Measurements from ENCODE around the gene TUBGCP2. TPM values are rescaled to one million over a fixed set of nuclear protein-coding genes. Genes with fewer than 3 reads are reported as not detected.

Gene TUBGCP2
- total and polyA plus RNA-seq, 2 of the 13 experiments (the other 11 are each of a cell fraction or from before 2014, with no cell fraction given): 21.3 to 34.5 TPM

DNA sequence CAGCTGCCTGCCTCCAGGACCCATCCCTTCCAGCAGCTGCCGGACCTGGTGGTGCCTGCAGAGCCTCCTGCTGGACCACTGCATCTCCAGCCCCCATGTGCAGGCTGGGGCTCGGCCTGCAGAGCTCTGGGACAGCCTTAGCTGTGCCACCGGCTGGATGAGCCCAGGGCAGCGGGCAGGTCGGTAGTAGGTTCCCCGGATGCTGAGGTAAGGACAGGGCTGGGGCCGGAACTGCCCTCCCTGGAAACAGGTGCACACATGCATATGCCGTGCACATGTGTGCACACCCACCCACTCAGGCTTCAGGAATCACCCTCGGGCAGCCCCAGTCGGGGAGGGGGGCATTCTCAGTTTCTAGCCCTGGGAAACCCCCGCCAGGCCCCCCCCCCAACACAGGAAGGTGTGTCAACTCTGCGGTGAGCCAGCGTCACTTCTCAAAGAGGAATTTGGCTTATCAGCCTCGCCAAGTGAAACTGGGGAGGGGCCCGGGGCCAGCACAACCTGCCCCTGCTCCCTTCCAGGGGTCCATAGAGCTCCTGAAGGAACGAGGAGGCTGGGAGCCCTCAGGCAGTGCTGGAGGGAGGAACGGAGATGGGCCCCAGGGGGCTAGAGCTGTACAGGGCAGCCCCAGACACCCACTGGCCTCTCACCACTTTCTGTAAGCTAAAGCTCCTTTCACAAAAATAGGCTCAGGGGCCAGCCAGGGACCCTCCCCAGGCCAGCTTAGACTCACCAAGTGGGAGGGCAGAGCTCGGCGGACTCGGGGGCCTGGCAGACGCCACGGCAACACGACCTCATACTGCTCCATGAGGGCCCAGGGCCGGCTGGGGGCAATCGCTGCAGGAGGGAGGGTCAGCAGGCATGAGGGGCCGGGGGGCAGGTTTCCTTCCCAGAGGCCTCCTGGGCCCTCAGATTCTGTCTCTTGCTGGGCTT is 33.7 kb downstream of the TUBGCP2 start (continued):
- TF ChIP-seq, protein P1, sequence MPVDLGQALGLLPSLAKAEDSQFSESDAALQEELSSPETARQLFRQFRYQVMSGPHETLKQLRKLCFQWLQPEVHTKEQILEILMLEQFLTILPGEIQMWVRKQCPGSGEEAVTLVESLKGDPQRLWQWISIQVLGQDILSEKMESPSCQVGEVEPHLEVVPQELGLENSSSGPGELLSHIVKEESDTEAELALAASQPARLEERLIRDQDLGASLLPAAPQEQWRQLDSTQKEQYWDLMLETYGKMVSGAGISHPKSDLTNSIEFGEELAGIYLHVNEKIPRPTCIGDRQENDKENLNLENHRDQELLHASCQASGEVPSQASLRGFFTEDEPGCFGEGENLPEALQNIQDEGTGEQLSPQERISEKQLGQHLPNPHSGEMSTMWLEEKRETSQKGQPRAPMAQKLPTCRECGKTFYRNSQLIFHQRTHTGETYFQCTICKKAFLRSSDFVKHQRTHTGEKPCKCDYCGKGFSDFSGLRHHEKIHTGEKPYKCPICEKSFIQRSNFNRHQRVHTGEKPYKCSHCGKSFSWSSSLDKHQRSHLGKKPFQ (CRISPR knock-in tag; IDR thresholded peaks at IDR 0.05; ENCODE audit: insufficient replicate concordance): no peak
- TF ChIP-seq GATAD1 (CRISPR knock-in tag; IDR thresholded peaks at IDR 0.05): no peak
- TF ChIP-seq ZNF282 (IDR thresholded peaks at IDR 0.05; ENCODE audit: partially characterized antibody): no peak
- no peak for TF ChIP-seq HNRNPLL (IDR thresholded peaks at IDR 0.05; ENCODE audit: low read depth, low read length, poor library complexity, severe bottlenecking)

DNA sequence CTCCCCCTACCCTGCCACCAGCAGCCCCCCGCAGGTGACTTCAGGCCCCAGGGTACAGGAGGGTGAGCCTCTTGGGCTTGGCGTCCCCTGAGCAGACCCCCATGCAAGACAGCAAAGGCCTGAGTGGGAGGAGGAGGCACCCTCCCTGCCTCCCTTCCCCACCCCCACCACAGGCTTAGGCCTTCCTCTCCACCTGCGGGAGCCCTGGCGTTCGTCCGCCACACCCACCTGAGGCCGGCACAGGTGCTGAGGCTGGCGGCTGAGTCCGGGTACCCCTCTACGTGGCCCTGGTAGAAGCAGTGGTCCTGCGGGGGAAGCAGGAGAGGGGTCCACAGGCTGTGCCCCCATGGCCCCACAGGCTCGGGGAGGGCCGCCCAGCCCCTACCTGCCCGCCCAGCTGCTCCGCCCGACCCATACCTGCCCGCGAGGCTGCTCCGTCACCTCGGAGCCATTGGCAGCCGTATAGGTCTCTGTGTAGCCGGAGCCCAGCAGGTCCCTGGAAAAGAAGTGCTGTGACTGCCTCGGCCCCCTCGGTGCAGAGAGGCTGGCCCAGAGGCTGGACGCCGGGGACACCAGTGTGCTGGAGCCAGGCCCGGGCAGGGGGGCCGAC is 35.0 kb downstream of the TUBGCP2 start:
- Histone ChIP-seq H3K9ac (ENCODE audit: insufficient read depth, low read depth, low read length) (no peak overlapping the region), H3K4me1 (ENCODE audit: insufficient read depth, low read length) (peaks cover 16% of the 10 kb centered on the region), H3K27me3 (ENCODE audit: control insufficient read depth in 1 of 2, insufficient read depth in 2 of 2, low read length in 2 of 2) (peaks cover 0 to 21% of the 10 kb centered on the region in 2 experiments; a peak in 3 of 5 replicates), H4K20me1 (ENCODE audit: insufficient read depth, low read length) (peaks cover 7% of the 10 kb centered on the region; the same call in 1 of the 2 replicates), H3K79me2 (ENCODE audit: insufficient read depth, low read length) (no peaks in the 10 kb centered on the region), H3K4me3 (replicated peaks in 1 of 3; ENCODE audit: insufficient read depth in 1 of 3, low read depth in 2 of 3, low read length in 3 of 3) (no peak overlapping the region), H3K4me2 (ENCODE audit: low read depth, low read length) (no peak overlapping the region), H3K27ac (ENCODE audit: extremely low read length, insufficient read depth, low read length) (no peak overlapping the region), H3K36me3 (replicated peaks in 1 of 2; ENCODE audit: control insufficient read depth in 1 of 2, insufficient read depth in 2 of 2, low read length in 2 of 2) (no peaks in the 10 kb centered on the region), H3K9me3 (ENCODE audit: low read length) (no peaks in the 10 kb centered on the region), H2AFZ (ENCODE audit: low read length) (no peak overlapping the region)
- intact Hi-C loops (cut with micrococcal nuclease; ENCODE audit: unreplicated experiment): no loop called here
- ATAC-seq (no peak), DNase-seq (ENCODE audit: low spot score) (no peak), FAIRE-seq (no peak)
- in situ Hi-C loops (cut with HindIII; ENCODE audit: extremely low pct_ligation_motif_present, low pct_unique_long_range_greater_than_20kb): no loop called here
- ChIA-PET CTCF (ENCODE audit: low intra/inter-chr PET ratio, low total read pairs) (no interaction called here), POLR2A (no interaction called here)
- no CpG with 5 or more reads among the region's 28 CpGs for WGBS (ENCODE audit: low lambda C conversion rate)
- BruUV-seq (replicated peaks): no TSS peak
- no peak for TF ChIP-seq ZSCAN30 (CRISPR knock-in tag; IDR thresholded peaks at IDR 0.05)
- no peak for TF ChIP-seq POLR2AphosphoS2 (IDR thresholded peaks at IDR 0.05; ENCODE audit: low read depth, low read length)
- TF ChIP-seq, protein P2, sequence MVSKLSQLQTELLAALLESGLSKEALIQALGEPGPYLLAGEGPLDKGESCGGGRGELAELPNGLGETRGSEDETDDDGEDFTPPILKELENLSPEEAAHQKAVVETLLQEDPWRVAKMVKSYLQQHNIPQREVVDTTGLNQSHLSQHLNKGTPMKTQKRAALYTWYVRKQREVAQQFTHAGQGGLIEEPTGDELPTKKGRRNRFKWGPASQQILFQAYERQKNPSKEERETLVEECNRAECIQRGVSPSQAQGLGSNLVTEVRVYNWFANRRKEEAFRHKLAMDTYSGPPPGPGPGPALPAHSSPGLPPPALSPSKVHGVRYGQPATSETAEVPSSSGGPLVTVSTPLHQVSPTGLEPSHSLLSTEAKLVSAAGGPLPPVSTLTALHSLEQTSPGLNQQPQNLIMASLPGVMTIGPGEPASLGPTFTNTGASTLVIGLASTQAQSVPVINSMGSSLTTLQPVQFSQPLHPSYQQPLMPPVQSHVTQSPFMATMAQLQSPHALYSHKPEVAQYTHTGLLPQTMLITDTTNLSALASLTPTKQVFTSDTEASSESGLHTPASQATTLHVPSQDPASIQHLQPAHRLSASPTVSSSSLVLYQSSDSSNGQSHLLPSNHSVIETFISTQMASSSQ (IDR thresholded peaks at IDR 0.05; ENCODE audit: low read depth): no peak
- TF ChIP-seq, protein P2 (CRISPR knock-in tag; IDR thresholded peaks at IDR 0.05; ENCODE audit: borderline replicate concordance): no peak
- no peak for TF ChIP-seq PCBP1 (IDR thresholded peaks at IDR 0.05; ENCODE audit: borderline replicate concordance, low read depth, low read length)
- TF ChIP-seq, protein P3, sequence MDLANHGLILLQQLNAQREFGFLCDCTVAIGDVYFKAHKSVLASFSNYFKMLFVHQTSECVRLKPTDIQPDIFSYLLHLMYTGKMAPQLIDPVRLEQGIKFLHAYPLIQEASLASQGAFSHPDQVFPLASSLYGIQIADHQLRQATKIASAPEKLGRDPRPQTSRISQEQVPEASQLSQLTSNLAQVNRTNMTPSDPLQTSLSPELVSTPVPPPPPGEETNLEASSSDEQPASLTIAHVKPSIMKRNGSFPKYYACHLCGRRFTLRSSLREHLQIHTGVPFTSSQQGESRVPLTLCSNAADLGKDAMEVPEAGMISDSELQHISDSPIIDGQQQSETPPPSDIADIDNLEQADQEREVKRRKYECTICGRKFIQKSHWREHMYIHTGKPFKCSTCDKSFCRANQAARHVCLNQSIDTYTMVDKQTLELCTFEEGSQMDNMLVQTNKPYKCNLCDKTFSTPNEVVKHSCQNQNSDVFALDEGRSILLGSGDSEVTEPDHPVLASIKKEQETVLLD (CRISPR knock-in tag; IDR thresholded peaks at IDR 0.05; ENCODE audit: low read depth): no peak
- TF ChIP-seq, protein P4, sequence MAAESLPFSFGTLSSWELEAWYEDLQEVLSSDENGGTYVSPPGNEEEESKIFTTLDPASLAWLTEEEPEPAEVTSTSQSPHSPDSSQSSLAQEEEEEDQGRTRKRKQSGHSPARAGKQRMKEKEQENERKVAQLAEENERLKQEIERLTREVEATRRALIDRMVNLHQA (CRISPR knock-in tag; IDR thresholded peaks at IDR 0.05): no peak
- TF ChIP-seq JUNB (CRISPR knock-in tag; IDR thresholded peaks at IDR 0.05; ENCODE audit: borderline replicate concordance): no peak
- TF ChIP-seq LCORL (IDR thresholded peaks at IDR 0.05): no peak
- TF ChIP-seq LCORL (CRISPR knock-in tag; IDR thresholded peaks at IDR 0.05): no peak
